Stimulated activated CD8-positive, alpha-beta memory T cell treated with anti-CD3 and anti-CD28 coated beads, Interleukin-7, amount 100 ng/mL, for 4 hours (primary cell): ENCODE data around the gene WDR27.
"Not testable (repeated sequence)": the region's sequence is repeated elsewhere in the genome, so short reads cannot be mapped to it uniquely, and the experiment has no call there.

Source experiments
- DNase-seq, 2 donors: peaks; one replicate each; pipeline ENCODE4 v3.0.0-alpha.2; 2020; ENCODE audit warnings: low read depth in 2 of 2

The WDR27 gene

GRCh38 chr6:169640351-169640852 is 61.4 kb downstream of the WDR27 start:
- DNase-seq: no peak

- no peak for DNase-seq
Observed at GRCh38 chr6:169639653-169640278, 62.1 kb downstream of the WDR27 start.

- no peak for DNase-seq
Observed at GRCh38 chr6:169638915-169639314, 62.9 kb downstream of the WDR27 start.

GRCh38 chr6:169638388-169638787 is 63.4 kb downstream of the WDR27 start:
- no peak for DNase-seq

GRCh38 chr6:169635345-169635744 is 66.5 kb downstream of the WDR27 start:
- DNase-seq: no peak

GRCh38 chr6:169632841-169633240 is 69.0 kb downstream of the WDR27 start:
- DNase-seq: no peak

- no peak for DNase-seq
Observed at GRCh38 chr6:169629256-169629655, 72.6 kb downstream of the WDR27 start.

- DNase-seq: no peak
Observed at GRCh38 chr6:169627736-169628607, 73.9 kb downstream of the WDR27 start.

GRCh38 chr6:169626649-169627048 is 75.2 kb downstream of the WDR27 start:
- DNase-seq: no peak

- no peak for DNase-seq
Observed at GRCh38 chr6:169626169-169626568, 75.7 kb downstream of the WDR27 start.

GRCh38 chr6:169625376-169625775 is 76.5 kb downstream of the WDR27 start:
- no peak for DNase-seq

GRCh38 chr6:169624785-169625184 is 77.0 kb downstream of the WDR27 start:
- DNase-seq: no peak

GRCh38 chr6:169623975-169624374 is 77.9 kb downstream of the WDR27 start:
- DNase-seq: no peak

GRCh38 chr6:169623343-169623742 is 78.5 kb downstream of the WDR27 start:
- DNase-seq: no peak

GRCh38 chr6:169622618-169623017 is 79.2 kb downstream of the WDR27 start:
- no peak for DNase-seq

GRCh38 chr6:169621311-169621710 is 80.5 kb downstream of the WDR27 start:
- DNase-seq: no peak

- no peak for DNase-seq
Observed at GRCh38 chr6:169620171-169621130, 81.4 kb downstream of the WDR27 start.

- DNase-seq: no peak
Observed at GRCh38 chr6:169619650-169620049, 82.2 kb downstream of the WDR27 start.

- no peak for DNase-seq
Observed at GRCh38 chr6:169618526-169619490, 83.0 kb downstream of the WDR27 start.

GRCh38 chr6:169617562-169617961 is 84.3 kb downstream of the WDR27 start:
- DNase-seq: no peak

- not testable (repeated sequence) for DNase-seq
Observed at GRCh38 chr6:169608609-169609008, 93.2 kb downstream of the WDR27 start.
